ENCODE measurements around the gene MAN1C1.

GRCh38 chr1:25692560-25692959 is 76.0 kb downstream of the MAN1C1 start:
- no peak for TF ChIP-seq CSRNP3 (CRISPR knock-in tag; IDR thresholded peaks at IDR 0.05)
- no peak for TF ChIP-seq CREB5 (CRISPR knock-in tag; IDR thresholded peaks at IDR 0.05; ENCODE audit: low read depth)
- no peak for TF ChIP-seq ZFP30 (CRISPR knock-in tag; IDR thresholded peaks at IDR 0.05)
- no peak for TF ChIP-seq ARNTL (CRISPR knock-in tag; IDR thresholded peaks at IDR 0.05; ENCODE audit: borderline replicate concordance, low read depth)
- no peak for TF ChIP-seq OSR1 (CRISPR knock-in tag; IDR thresholded peaks at IDR 0.05)
- TF ChIP-seq ZNF8 (CRISPR knock-in tag; IDR thresholded peaks at IDR 0.05) = no peak
- TF ChIP-seq, protein P1, sequence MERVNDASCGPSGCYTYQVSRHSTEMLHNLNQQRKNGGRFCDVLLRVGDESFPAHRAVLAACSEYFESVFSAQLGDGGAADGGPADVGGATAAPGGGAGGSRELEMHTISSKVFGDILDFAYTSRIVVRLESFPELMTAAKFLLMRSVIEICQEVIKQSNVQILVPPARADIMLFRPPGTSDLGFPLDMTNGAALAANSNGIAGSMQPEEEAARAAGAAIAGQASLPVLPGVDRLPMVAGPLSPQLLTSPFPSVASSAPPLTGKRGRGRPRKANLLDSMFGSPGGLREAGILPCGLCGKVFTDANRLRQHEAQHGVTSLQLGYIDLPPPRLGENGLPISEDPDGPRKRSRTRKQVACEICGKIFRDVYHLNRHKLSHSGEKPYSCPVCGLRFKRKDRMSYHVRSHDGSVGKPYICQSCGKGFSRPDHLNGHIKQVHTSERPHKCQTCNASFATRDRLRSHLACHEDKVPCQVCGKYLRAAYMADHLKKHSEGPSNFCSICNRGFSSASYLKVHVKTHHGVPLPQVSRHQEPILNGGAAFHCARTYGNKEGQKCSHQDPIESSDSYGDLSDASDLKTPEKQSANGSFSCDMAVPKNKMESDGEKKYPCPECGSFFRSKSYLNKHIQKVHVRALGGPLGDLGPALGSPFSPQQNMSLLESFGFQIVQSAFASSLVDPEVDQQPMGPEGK (CRISPR knock-in tag; IDR thresholded peaks at IDR 0.05; ENCODE audit: borderline replicate concordance) = no peak
- TF ChIP-seq TCF4 (CRISPR knock-in tag; IDR thresholded peaks at IDR 0.05; ENCODE audit: borderline replicate concordance) = no peak
- no peak for TF ChIP-seq BACH2 (CRISPR knock-in tag; IDR thresholded peaks at IDR 0.05; ENCODE audit: borderline replicate concordance)
- TF ChIP-seq TSHZ2 (CRISPR knock-in tag; IDR thresholded peaks at IDR 0.05) = no peak

All from SK-N-SH treated with all-trans-retinoic acid at 6 μM for 48 hours (cell line).